H9 (cell line): Measurements from ENCODE around the gene ASTN1. TPM values are rescaled to one million over a fixed set of nuclear protein-coding genes. Genes with fewer than 3 reads are reported as not detected.

Source experiments
- DNase-seq: peaks from one replicate; pipeline ENCODE4 v3.0.0-alpha.2; 2017
- H2AFZ ChIP-seq: one replicate; pipeline ENCODE4 v1.6.1; 2013; ENCODE audit warnings: mild to moderate bottlenecking, low read length, control low read depth, moderate library complexity
- H2AK5ac ChIP-seq: 2 replicates; pipeline ENCODE4 v1.6.1; 2013; ENCODE audit warnings: low read length, control low read depth, mixed read lengths; ENCODE audit not compliant: insufficient read length
- H2BK120ac ChIP-seq: one replicate; pipeline ENCODE4 v1.6.1; 2013; ENCODE audit warnings: low read depth, mild to moderate bottlenecking, low read length, control low read depth, inconsistent platforms; ENCODE audit not compliant: poor library complexity, severe bottlenecking
- H2BK12ac ChIP-seq: 2 replicates; pipeline ENCODE4 v1.6.1; 2013; ENCODE audit warnings: low read length, control low read depth, mixed read lengths, low read depth; ENCODE audit not compliant: insufficient read length
- H2BK15ac ChIP-seq: 2 replicates; pipeline ENCODE4 v1.6.1; 2013; ENCODE audit warnings: low read depth, low read length, control low read depth
- H2BK20ac ChIP-seq: one replicate; pipeline ENCODE4 v1.6.1; 2013; ENCODE audit warnings: low read depth, mild to moderate bottlenecking, low read length, control low read depth, inconsistent platforms; ENCODE audit not compliant: poor library complexity, severe bottlenecking
- H2BK5ac ChIP-seq: 2 replicates; pipeline ENCODE4 v1.6.1; 2013; ENCODE audit warnings: low read length, control low read depth, mixed read lengths; ENCODE audit not compliant: insufficient read length
- H3K14ac ChIP-seq: 2 replicates; pipeline ENCODE4 v1.6.1; 2013; ENCODE audit warnings: low read length, control low read depth; ENCODE audit not compliant: insufficient read depth
- H3K18ac ChIP-seq: 2 replicates; pipeline ENCODE4 v1.6.1; 2013; ENCODE audit warnings: low read depth, mild to moderate bottlenecking, mixed read lengths, low read length, control low read depth; ENCODE audit not compliant: insufficient read length
- H3K23ac ChIP-seq: 2 replicates; pipeline ENCODE4 v1.6.1; 2013; ENCODE audit warnings: low read length, control low read depth, mixed read lengths, low read depth; ENCODE audit not compliant: insufficient read length
- H3K23me2 ChIP-seq: 2 replicates; pipeline ENCODE4 v1.6.1; 2013; ENCODE audit warnings: low read depth, mild to moderate bottlenecking, mixed read lengths, low read length, control low read depth; ENCODE audit not compliant: insufficient read length, poor library complexity, severe bottlenecking
- H3K27ac ChIP-seq: 2 replicates; pipeline ENCODE4 v1.5.1; 2013; ENCODE audit warnings: low read length, control low read depth, mixed read lengths, low read depth; ENCODE audit not compliant: insufficient read length
- H3K27me3 ChIP-seq: 2 replicates; pipeline ENCODE4 v1.6.1; 2013; ENCODE audit warnings: low read length, control low read depth, inconsistent platforms; ENCODE audit not compliant: insufficient read depth
- H3K4ac ChIP-seq: 2 replicates; pipeline ENCODE4 v1.6.1; 2013; ENCODE audit warnings: low read depth, mild to moderate bottlenecking, control low read depth, inconsistent platforms, low read length, moderate library complexity
- H3K4me1 ChIP-seq: 2 replicates; pipeline ENCODE4 v1.6.1; 2013; ENCODE audit warnings: low read length, control low read depth, inconsistent platforms; ENCODE audit not compliant: insufficient read depth
- H3K4me2 ChIP-seq: 2 replicates; pipeline ENCODE4 v1.6.1; 2013; ENCODE audit warnings: low read length, control low read depth, mixed read lengths; ENCODE audit not compliant: insufficient read length, insufficient read depth
- H3K56ac ChIP-seq: 2 replicates; pipeline ENCODE4 v1.6.1; 2013; ENCODE audit warnings: low read depth, mild to moderate bottlenecking, mixed read lengths, low read length, control low read depth; ENCODE audit not compliant: insufficient read length
- H3K79me1 ChIP-seq: 2 replicates; pipeline ENCODE4 v1.6.1; 2013; ENCODE audit warnings: low read depth, mild to moderate bottlenecking, moderate library complexity, low read length, control low read depth, inconsistent platforms; ENCODE audit not compliant: insufficient read depth, poor library complexity, severe bottlenecking
- H3K79me2 ChIP-seq: 2 replicates; pipeline ENCODE4 v1.6.1; 2013; ENCODE audit warnings: low read length, control low read depth, inconsistent platforms; ENCODE audit not compliant: insufficient read depth
- H3K9ac ChIP-seq: 2 replicates; pipeline ENCODE4 v1.6.1; 2013; ENCODE audit warnings: low read length, control low read depth, mixed read lengths; ENCODE audit not compliant: insufficient read length; ENCODE audit errors: extremely low read depth
- H3K9me3 ChIP-seq: one replicate; pipeline ENCODE4 v1.6.1; 2013; ENCODE audit warnings: low read depth, low read length, inconsistent platforms; ENCODE audit not compliant: control insufficient read depth
- H3T11ph ChIP-seq: one replicate; pipeline ENCODE4 v1.6.1; 2013; ENCODE audit warnings: mild to moderate bottlenecking, low read length, control low read depth, inconsistent platforms
- H4K20me1 ChIP-seq: one replicate; pipeline ENCODE4 v1.6.1; 2013; ENCODE audit not compliant: control insufficient read depth, insufficient read length, insufficient read depth
- H4K5ac ChIP-seq: 2 replicates; pipeline ENCODE4 v1.6.1; 2013; ENCODE audit warnings: low read depth, mild to moderate bottlenecking, mixed read lengths, low read length, control low read depth; ENCODE audit not compliant: insufficient read length
- H4K8ac ChIP-seq: replicated peaks from 2 replicates; pipeline ENCODE4 v1.6.1; 2013; ENCODE audit warnings: low read length, control low read depth, mixed read lengths, low read depth; ENCODE audit not compliant: insufficient read length
- H4K91ac ChIP-seq: 2 replicates; pipeline ENCODE4 v1.6.1; 2013; ENCODE audit warnings: low read depth, mild to moderate bottlenecking, moderate library complexity, mixed read lengths, low read length, control low read depth; ENCODE audit not compliant: insufficient read length
- H3K27ac Mint-ChIP-seq, 3 experiments: 2 replicates in 2 of 3; 3 replicates in 1 of 3; pipeline ENCODE4 v1.8.0; 2020 to 2021; ENCODE audit warnings: mixed read lengths in 3 of 3, mild to moderate bottlenecking in 1 of 3, moderate library complexity in 1 of 3
- H3K27me3 Mint-ChIP-seq: 2 replicates; pipeline ENCODE4 v1.8.0; 2021; ENCODE audit warnings: low read depth, mild to moderate bottlenecking, moderate library complexity, mixed read lengths
- H3K36me3 Mint-ChIP-seq, 3 experiments: 2 replicates in 2 of 3; 3 replicates in 1 of 3; pipeline ENCODE4 v1.8.0; 2020 to 2021; ENCODE audit warnings: low read depth in 3 of 3, mixed read lengths in 3 of 3; ENCODE audit not compliant: insufficient read depth in 1 of 3
- H3K4me1 Mint-ChIP-seq, 2 experiments: 2 replicates each; pipeline ENCODE4 v1.8.0; 2020; ENCODE audit warnings: mixed read lengths in 2 of 2
- H3K4me3 Mint-ChIP-seq, 2 experiments: 2 replicates in 1 of 2; 3 replicates in 1 of 2; pipeline ENCODE4 v1.8.0; 2020 to 2021; ENCODE audit warnings: mild to moderate bottlenecking in 2 of 2, mixed read lengths in 2 of 2, moderate library complexity in 1 of 2
- H3K9me3 Mint-ChIP-seq, 2 experiments: 2 replicates in 1 of 2; 3 replicates in 1 of 2; pipeline ENCODE4 v1.8.0; 2020; ENCODE audit warnings: mild to moderate bottlenecking in 2 of 2, mixed read lengths in 2 of 2, moderate library complexity in 1 of 2
- WGBS: extraction: QIAGEN DNeasy Blood & Tissue Kit; methylation state at CpG from one replicate; pipeline ENCODE4 v1.1.7; 2013; ENCODE audit warnings: missing lambda C conversion rate, low lambda C conversion rate, mixed read lengths; ENCODE audit not compliant: insufficient read length; ENCODE audit errors: extremely low coverage; 5-methylcytosine and 5-hydroxymethylcytosine counted together
- total RNA-seq: library from RNA; stranded (reverse); gene quantifications from 2 replicates; pipeline ENCODE4 v1.2.1, GENCODE V29; 2021
- TF ChIP-seq, protein P1 (sequence below): fragments of 200-600 bp; sonication (generic); conservative IDR thresholded peaks from 3 replicates; pipeline ENCODE4 v1.8.0; 2021; ENCODE audit warnings: antibody characterized with exemption, mild to moderate bottlenecking

ASTN1 gene
- total RNA-seq, 1 experiment from 2014 or later: 0.98 TPM

- Histone ChIP-seq H2BK12ac (no peak overlapping the region), H3K23me2 (no peaks in the 10 kb centered on the region), H2BK20ac (no peak overlapping the region), H4K8ac (no peak overlapping the region), H4K5ac (no peak overlapping the region), H4K20me1 (no peaks in the 10 kb centered on the region), H3K27ac (no peak overlapping the region), H4K91ac (no peak overlapping the region), H2AFZ (no peak overlapping the region), H3K27me3 (no peaks in the 10 kb centered on the region), H2BK5ac (no peak overlapping the region), H3K9ac (no peak overlapping the region), H3T11ph (no peak overlapping the region), H3K4me2 (no peak overlapping the region), H2AK5ac (no peak overlapping the region), H3K79me2 (no peaks in the 10 kb centered on the region), H3K9me3 (no peaks in the 10 kb centered on the region), H3K14ac (no peak overlapping the region), H3K56ac (no peak overlapping the region), H3K4ac (no peak overlapping the region), H3K23ac (no peak overlapping the region), H2BK15ac (no peak overlapping the region), H3K79me1 (no peaks in the 10 kb centered on the region), H2BK120ac (no peak overlapping the region), H3K18ac (no peak overlapping the region), H3K4me1 (no peaks in the 10 kb centered on the region)
- peaks cover 0 to 5% of the 10 kb centered on the region in 2 experiments; a peak in 1 of 4 replicates for H3K4me1 Mint-ChIP-seq
- WGBS: no CpG with 5 or more reads among the region's 4 CpGs
- TF ChIP-seq, protein P1, sequence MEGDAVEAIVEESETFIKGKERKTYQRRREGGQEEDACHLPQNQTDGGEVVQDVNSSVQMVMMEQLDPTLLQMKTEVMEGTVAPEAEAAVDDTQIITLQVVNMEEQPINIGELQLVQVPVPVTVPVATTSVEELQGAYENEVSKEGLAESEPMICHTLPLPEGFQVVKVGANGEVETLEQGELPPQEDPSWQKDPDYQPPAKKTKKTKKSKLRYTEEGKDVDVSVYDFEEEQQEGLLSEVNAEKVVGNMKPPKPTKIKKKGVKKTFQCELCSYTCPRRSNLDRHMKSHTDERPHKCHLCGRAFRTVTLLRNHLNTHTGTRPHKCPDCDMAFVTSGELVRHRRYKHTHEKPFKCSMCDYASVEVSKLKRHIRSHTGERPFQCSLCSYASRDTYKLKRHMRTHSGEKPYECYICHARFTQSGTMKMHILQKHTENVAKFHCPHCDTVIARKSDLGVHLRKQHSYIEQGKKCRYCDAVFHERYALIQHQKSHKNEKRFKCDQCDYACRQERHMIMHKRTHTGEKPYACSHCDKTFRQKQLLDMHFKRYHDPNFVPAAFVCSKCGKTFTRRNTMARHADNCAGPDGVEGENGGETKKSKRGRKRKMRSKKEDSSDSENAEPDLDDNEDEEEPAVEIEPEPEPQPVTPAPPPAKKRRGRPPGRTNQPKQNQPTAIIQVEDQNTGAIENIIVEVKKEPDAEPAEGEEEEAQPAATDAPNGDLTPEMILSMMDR: no peak
- no peaks in the 10 kb centered on the region for H3K9me3 Mint-ChIP-seq
- no peak for DNase-seq
- no peak overlapping the region for H3K27ac Mint-ChIP-seq
- H3K27me3 Mint-ChIP-seq: peaks cover 4% of the 10 kb centered on the region
- H3K36me3 Mint-ChIP-seq: peaks cover 0 to 2% (median 0%) of the 10 kb centered on the region in 3 experiments; a peak in 2 of 7 replicates
- no peak overlapping the region for H3K4me3 Mint-ChIP-seq
Observed at GRCh38 chr1:177124577-177125278, 39.8 kb downstream of the ASTN1 start.
